HuH-7 (cell line): Measurements from ENCODE around the gene STX5.
"Not testable (repeated sequence)": the region's sequence is repeated elsewhere in the genome, so short reads cannot be mapped to it uniquely, and the experiment has no call there.

Source experiments
- DNase-seq: peaks from one replicate; pipeline ENCODE4 v3.0.0; 2011; ENCODE audit warnings: low spot score

STX5 gene

DNA sequence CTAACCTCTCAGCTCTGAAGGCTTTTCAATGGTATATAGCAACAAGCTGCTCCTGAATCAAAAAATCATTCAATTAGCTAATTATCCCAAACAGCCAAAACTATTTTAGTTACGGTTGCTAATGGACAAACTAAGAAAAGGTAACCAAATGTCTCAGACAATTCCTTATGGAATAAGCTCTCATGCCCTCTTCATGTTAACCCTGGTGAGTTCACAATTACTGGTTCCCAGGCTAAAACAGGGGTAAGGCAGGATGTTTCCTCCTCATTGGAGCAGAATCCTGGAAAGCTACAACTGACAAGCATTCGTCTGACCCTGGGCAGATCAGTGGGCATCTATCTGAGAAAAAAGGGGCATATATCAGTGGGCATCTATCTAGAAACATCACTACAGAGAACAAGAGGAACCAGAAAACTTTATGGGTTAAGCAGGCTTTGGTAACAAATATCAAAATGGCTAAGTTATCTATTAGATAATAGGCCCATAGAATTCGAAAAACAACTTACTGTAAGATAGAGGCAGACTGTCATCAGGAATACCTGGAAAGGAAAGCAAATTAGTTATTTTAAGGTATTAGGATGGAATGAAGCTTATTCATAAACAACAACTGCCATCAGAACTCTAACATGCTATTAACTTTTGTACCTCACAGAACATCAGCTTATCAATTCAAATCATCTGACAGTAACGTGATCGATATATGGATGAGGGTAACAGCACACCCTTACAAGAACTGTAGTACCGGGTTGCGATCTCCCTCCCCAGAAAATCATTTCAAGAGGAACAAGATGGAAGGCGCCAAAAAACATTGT, 22.4 kb upstream of the STX5 start:
- no peak for DNase-seq

DNA sequence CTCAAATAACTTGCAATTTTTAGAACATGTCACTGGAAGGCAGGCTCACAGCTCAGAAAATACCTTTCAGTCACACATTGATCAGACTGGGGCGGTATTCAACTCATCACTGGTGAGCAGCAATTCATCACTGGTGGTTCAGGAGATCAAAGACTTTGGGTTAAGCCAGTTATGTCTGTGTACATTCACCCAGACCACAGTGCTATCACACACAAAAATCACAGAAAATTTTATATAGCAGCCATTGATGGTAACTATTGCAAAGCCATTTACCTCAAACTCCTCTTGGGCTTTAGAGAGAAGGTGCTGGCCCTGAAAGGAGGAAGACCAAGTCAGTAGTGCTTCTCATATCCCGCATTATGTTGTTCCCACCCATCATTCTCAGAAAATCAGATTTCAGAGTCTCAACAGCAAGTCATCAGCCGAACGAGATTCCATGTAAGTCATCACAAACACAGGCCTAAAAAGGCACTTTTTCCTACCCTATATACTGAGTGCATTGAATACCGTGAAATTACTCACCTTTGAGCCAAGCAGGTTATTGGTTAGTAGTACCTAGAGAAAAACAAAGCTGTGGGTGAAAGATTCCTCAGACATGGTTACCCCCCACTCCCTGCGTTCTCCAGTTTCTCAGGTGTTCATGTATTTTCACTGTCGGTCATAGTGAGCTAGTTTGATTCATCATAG, 21.6 kb upstream of the STX5 start:
- DNase-seq: no peak

DNA sequence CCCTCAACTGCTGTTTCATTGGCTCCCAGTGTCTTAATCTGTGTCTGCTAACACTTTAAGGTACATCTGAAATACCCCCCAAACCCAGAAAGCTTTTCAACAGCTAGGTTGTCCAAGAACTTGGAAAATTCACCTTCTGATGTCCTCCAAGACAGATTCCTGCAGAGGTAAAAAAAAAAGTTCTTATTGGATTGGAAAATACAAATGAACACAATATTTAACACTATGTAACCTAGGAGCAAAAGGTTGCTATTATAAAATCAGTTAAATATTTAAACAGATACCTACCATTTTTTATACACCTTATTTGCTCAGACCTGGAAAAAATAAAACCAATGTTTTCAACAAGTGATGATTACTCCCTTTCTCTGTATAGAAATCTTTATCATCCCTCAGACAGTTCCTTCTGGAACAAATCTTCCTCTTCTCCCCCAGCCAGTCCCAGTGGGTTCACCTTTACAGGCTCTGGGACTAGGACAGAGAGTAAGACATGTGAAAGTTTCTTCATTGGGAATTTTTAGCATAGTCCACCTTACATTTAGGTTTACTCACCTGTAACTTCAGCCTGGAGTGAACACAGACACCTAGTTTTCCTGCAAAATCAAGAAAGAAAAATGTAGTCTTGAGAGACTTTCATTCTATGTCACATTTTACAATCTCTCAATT, 20.8 kb upstream of the STX5 start:
- DNase-seq: no peak

DNA sequence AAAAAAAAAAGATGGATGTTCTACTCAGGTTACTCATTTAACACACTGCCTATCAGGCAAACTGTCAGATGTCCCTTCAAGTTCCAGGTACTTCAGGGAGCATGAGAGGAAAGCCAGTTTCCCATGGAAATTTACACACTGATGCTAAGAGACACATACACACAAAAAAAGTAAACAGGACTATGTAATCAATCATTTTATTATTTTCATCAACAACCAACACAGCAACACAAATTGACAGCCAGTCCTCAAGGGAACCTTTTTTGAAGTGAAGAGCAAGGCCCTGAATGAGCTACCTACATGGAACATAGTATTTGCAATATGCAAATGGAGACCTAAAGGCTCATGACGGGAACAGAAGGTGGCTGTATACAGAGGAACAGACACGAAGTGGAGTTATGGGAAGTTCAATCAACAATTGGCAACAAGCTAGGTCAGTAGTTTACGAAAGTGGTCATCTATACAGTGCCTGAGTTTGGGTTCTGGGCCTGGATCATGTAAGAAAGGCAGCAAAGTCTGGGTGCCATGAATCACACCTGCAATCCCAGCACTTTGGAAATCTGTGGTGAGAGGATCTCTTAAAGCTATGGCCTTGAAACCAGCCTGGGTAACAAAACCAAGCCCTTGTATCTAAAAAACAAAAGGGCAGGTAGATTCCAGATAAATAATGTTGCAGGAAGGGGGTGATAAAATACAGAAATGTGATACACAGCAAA, 20.1 kb upstream of the STX5 start:
- DNase-seq: no peak

DNA sequence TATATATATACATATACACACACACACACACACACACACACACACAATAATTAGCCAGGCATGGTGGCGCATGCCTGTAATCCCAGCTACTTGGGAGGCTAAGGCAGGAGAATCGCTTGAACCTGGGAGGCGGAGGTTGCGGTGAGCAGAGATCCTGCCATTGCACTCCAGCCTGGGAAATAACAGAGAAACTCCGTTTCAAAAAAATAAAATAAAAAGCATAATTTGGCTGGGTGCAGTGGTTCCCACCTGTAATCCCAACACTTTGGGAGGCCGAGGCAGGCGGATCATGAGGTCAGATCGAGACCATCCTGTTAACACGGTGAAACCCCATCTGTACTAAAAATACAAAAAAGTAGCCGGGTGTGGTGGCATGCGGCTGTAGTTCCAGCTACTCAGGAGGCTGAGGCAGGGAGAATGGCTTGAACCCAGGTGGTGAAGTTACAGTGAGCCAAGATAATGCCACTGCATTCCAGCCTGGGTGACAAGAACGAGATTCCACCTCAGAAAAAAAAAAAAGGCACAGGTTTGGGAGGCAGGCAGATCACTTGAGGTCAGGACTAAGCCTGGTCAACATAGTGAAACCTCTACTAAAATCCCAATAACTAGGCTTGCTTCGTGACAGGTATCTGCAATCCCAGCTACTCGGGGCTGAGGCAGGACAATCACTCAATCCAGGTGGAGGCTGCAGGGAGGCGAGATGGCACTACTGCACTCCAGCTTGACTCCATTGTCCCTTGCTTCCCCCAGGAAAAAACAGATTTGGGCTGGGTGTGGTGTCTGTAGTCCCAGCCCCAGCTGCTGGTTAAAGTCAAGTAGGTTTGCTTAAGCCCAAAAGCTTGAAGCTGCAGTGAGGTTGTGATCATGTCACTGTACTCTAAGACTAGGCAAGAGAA, 19.3 kb upstream of the STX5 start:
- no peak for DNase-seq

DNA sequence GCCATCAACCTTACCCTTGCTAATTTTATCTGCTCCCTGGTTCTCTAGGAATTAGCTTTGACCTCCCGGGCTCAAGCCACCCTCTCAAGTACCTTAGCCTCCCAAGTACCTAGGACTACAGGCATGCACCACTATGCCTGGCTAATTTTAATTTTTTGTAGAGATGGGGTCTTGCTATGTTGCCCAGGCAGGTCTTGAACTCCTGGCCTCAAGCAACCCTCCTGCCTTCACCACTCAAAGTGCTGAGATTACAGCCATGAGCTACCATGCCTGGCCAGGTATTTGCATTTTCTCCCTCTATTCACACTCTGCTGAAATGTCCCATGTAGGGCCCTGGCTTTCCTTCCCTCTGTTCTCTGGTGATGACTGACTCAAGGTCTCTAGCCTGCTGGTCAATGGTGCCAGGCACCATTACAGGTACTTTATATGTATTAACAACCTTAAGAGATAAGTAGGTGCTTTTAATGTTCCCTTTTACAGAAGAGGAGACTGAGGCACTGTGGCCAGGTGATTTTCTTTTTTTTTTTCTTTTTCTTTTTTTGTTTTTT, 16.0 kb upstream of the STX5 start:
- DNase-seq: no peak

DNA sequence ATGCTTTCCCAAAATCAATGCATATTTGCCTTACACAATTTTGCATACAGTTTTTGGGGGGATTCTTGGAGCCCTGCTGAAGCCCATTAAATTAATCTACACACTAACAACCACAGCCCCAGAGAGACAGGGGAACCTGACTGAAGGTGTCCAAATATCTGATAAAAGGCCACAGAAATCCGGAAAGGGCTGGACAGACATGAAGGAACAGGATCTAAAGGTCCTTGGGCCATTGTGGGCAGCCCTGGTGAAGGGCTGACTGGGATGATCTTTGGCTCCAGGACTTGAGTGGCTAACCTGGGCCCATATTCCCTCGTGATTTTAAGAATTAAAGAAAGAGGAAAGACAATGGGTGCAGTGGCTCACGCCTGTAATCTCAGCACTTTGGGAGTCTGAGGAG, 14.3 kb upstream of the STX5 start:
- no peak for DNase-seq

DNA sequence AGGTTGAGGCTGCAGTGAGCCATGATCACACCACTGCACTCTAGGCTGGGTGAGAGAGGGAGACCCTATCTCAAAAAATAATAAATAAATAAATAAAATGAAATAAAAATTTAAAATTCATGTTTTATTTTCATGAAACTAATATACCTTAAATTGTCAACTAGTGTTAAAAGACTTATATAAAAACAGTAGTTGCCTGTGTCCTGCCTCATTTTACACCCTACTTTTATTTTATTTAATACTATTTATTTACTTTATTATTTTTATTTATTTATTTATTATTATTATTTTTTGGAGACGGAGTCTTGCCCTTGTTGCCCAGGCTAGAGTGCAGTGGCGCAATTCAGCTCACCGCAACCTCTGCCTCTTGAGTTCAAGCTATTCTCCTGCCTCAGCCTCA, 12.3 kb upstream of the STX5 start:
- no peak for DNase-seq

DNA sequence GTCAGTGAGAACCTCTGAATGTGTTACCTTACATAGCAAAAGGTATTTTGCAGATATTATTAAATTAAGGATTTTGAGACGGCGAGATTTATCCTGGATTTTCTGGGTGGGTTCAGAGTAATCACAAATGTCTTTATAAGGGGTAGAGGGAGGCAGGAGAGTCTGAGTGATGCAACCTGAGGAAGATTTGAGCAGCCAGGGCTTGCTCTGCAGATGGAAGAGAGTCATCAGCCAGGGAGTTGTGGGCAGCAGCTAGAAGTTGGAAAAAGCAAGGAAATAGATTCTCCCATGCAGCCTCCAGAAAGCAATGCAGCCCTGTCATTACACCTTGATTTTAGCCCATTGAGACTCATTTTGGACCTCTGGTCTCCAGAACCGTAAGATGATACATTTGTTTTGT, 11.6 kb upstream of the STX5 start:
- no peak for DNase-seq

DNA sequence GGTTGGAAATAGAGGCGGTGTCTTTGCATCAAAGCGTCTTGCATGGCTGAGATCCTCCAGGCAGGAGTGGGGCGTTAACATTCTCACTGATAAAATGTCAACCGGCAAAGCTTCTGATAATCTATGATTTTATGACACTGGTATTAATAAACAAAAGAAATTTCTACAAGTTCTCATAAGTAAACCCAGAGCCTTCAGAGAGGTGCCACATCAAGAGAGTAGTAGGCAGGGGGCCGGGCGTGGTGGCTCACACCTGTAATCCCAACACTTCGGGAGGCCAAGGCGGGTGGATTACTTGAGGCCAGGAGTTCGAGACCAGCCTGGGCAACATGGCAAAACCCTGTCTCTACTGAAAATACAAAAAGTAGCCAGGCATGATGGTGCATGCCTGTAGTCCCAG, 11.0 kb upstream of the STX5 start:
- not testable (repeated sequence) for DNase-seq

DNA sequence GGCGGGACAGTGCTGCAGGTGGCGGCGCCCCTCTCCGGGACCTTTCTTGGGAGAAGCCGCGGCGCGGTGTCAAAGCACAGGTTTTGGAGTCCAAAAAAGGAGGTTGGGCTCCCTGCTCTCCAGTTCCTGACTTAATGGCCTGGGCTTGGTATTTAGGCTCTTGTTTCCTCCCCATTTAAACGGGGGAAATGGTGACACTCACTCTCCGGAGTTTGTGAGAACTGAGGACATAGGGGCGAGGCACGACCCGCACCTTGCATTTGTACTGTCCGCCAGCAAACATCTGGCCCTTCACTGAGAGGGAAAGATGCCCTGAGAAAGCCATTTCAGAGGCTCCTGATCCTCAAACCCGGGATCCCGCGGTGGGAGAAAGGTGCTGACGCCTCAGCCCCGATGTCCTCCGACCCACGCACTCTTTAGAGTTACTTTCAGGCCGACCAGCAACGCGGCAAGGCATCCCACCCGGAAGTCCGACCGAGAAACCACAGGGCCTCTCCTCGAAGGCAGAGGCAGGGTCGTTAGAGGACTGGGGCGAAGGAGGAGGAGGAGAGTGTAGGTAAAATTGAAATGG, 10.4 kb upstream of the STX5 start:
- DNase-seq: no peak

DNA sequence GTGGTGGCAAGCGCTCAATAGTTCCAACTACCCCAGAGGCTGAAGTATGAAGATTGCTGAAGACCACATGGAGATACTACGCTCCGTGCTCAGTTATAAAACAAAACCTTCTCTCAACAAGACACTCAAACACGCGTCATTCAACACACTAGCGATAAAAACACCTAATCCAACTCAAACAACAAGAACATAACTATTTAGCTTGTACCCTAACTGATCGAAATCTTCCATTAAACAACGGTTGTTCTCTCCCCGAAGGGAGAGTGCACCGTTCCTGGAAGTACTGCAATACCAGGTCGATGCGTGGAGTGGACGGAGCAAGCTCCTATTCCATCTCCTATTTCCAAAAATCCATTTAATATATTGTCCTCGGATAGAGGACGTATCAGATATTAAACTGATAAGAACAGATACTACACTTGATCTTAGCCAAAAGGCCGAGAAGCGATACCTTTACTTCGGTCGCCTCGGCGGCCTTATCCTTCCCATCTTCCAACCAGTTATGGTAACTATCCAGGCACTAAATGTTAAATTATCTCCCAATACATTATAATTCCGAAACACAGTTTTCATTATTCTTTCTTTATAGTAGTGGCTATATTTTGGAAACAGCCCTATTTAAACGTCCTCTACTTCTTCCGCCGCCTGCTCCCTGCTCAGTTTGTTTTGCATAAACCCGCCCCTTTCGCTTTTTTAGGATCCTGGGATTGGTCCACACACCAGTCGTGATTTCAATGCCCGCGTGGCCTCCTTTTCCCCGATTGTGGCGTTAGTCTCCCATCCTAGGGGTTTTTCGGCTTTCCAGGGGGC, 9.7 kb upstream of the STX5 start:
- DNase-seq: peak; percentile 78

DNA sequence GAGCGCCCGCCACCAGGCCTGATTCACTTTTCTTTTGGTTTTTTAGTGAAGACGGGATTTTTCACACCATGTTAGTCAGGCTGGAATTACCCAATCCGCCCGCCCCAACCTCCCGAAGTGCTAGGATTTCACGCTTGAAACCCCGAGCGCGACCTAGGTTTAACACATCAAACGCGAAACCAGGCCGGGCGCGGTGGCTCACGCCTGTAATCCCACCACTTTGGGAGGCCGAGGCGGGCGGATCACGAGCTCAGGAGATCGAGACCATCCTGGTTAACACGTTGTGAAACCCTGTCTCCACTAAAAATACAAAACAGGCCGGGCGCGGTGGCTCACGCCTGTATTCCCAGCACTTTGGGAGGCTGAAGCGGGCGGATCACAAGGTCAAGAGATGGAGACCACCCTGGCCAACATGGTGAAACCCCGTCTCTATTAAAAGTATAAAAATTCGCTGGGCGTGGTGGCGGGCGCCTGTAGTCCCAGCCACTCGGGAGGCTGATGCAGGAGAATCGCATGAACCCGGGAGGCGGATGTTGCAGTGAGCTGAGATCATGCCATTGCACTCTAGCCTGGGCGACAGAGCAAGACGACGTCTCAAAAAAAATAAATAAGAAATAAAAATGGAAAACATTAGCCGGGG, 9.0 kb upstream of the STX5 start:
- not testable (repeated sequence) for DNase-seq

DNA sequence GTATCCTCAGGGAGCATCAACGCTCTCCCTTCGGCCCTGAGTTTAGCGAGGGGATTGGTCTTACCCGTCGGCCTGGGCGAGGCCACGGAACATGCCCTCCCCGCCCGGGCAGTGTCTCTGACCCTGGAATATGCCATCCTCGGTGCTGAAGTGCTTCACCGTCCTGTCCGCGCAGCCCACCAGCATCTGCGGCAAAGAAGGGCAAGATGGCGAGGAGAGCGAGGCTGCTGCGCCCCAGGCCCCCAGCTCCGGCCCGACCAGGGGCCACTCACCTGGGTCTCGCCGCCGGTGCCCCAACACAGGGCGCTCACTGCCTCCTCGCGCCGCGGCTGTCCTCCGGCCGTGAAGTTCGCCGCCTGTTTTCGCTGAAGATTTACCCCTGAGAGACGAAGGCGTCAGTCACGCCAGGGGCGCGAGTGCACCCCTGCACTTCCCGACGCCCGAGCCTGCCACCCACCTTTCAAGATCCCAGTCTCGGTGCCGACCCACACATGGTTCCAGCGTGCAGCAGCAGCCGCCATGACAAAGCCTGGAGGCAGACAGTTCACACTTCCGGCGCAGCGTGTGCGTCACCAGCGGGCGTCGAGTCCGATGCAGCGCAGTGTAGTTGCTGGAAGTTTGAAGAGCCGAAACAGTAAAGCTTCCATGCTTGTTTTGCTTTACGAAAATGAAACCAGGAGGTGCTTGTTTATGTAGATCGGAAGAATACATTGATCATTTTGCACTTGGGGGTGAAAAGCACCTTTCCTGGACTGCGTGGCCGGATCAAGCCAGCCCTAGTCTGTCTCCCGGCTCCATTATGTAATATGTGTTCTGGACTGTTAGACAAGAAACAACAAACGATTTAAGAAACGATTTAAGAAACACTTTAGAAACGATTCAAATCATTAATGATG, 7.4 kb upstream of the STX5 start, which contains the start of gene WDR74:
TSS of gene WDR74 (minus strand) at position 541 of the 896 bp plus-strand sequence. CDS start at position 521, 20 bp downstream.
- peak; percentile 75 for DNase-seq

DNA sequence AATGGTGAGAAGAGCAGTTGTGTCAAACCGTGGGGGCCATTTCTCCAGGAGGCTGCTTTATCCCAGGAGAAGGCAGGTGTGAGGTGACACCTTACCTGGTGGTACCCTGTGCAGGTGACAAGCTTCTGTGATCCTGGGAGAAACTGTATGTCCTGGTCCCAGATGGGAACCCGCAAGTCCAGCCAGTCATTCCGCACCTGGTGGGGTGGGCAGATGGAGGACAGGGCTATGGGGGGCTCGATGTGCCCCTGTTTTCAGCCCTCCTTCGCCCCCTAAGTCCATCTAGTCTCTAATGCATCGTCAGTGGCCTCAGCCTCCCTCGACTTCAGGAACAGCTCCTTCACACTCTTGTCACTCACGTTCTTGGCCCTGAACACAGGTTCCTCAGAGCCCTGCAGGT, 3.5 kb upstream of the STX5 start:
- DNase-seq: no peak

DNA sequence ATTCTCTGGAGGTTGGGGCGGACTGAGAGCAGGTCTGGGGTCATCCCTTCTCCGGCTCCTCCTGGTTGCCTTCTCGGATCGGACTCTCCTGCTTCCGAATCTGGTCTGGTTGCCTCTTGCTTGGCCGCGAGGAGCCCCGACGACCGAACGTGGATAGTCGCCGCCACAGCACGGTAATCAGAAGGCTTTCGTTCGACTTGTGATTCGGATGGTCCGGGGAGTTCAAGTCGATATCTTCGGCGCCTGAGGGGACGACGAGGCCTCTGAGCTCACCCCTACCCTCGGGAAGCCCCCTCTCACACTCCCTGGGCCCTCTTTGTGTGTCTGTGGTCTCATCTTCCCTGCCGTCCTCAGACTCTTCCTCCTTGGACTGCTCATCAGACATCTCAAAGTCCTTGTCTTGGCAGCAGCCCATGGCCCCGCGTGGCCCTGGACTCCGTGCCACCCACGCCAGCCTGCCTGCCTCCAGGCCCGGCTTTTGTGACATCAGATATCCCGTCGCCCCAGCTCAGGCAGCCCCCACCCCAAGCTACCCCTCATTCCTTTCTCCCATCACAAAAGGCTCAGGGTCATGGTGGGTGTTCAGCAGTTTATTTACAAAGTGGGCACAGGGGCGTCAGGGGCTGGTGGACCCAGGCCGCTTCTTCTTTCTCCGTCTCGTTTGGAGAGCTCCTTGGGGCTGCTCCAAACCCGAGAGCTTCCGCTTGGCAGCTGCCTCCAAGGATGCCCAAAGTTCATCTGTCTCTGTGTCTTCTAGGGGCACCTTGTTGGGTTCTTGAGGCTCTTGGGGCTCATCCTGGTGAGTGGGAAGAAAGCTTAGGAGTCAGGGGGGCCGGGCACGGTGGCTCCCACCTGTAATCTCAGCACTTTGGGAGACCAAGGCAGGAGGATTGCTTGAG, 734 bp upstream of the STX5 start, which contains the start of gene TEX54:
TSS of gene TEX54 (minus strand) at position 506 of the 899 bp plus-strand sequence.
- DNase-seq: no peak

DNA sequence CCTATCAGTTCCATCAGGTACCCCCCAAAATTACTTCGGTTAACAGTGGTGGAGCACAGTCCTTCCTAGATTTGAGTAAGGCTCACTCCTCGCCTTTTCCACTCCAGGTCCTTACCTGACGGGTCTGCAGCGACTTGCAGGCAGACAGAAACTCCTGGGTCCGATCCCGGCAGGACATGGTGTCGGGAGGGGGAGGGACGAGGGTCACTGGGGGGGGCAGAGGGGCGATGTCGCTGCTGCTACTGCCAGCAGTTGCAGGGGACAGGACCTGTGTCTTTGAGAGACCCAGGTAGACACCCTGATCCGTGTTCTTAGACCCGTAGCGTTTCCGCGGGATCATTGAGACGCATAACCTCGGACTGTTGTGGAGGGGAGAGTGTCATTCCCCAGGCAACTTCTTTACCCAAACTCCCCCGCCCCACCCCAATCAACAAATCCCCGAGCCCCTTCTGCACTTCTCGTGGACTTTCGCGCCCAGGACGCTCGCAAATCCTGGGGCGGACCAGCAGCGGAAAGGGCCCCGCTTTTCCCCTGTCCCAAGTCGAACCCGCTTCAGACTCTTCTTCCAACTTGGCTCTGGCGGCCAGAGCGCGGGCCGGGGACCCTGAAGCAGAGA, 839 bp downstream of the STX5 start:
- DNase-seq: peak; percentile 23
